WTC11 (cell line): ENCODE data around the gene KIRREL3.

Experiments used
- ATF1 ChIP-seq: sonication (generic); formaldehyde crosslinking; IDR thresholded peaks from 2 replicates; pipeline ENCODE4 v1.8.1; 2023; ENCODE audit warnings: mild to moderate bottlenecking, moderate library complexity, missing genetic modification reagents
- ETV6 ChIP-seq: sonication (generic); formaldehyde crosslinking; IDR thresholded peaks from 2 replicates; pipeline ENCODE4 v1.8.1; 2022; ENCODE audit warnings: mild to moderate bottlenecking, missing genetic modification reagents
- SP1 ChIP-seq: sonication (generic); formaldehyde crosslinking; conservative IDR thresholded peaks from 2 replicates; pipeline ENCODE4 v1.8.1; 2022; ENCODE audit warnings: missing genetic modification reagents
- TF ChIP-seq, protein P1 (sequence below): sonication (generic); formaldehyde crosslinking; IDR thresholded peaks from 2 replicates; pipeline ENCODE4 v1.8.1; 2023; ENCODE audit warnings: mild to moderate bottlenecking, missing genetic modification reagents, moderate library complexity
- TF ChIP-seq, protein P2 (sequence below): sonication (generic); formaldehyde crosslinking; IDR thresholded peaks from 2 replicates; pipeline ENCODE4 v1.8.0; 2022; ENCODE audit warnings: mild to moderate bottlenecking, missing genetic modification reagents
- TF ChIP-seq, protein P3 (sequence below): sonication (generic); formaldehyde crosslinking; IDR thresholded peaks from 2 replicates; pipeline ENCODE4 v1.8.0; 2023; ENCODE audit warnings: mild to moderate bottlenecking, missing genetic modification reagents
- TF ChIP-seq, protein P4 (sequence below): sonication (generic); formaldehyde crosslinking; IDR thresholded peaks from 2 replicates; pipeline ENCODE4 v1.8.0; 2023; ENCODE audit warnings: missing genetic modification reagents
- TF ChIP-seq, protein P5 (sequence below): fragments of 200-600 bp; IDR thresholded peaks from 2 replicates; pipeline ENCODE4 v1.8.0; 2022; ENCODE audit warnings: antibody characterized with exemption
- TF ChIP-seq, protein P6 (sequence below): sonication (generic); formaldehyde crosslinking; IDR thresholded peaks from 2 replicates; pipeline ENCODE4 v1.8.1; 2023; ENCODE audit warnings: mild to moderate bottlenecking, missing genetic modification reagents

DNA sequence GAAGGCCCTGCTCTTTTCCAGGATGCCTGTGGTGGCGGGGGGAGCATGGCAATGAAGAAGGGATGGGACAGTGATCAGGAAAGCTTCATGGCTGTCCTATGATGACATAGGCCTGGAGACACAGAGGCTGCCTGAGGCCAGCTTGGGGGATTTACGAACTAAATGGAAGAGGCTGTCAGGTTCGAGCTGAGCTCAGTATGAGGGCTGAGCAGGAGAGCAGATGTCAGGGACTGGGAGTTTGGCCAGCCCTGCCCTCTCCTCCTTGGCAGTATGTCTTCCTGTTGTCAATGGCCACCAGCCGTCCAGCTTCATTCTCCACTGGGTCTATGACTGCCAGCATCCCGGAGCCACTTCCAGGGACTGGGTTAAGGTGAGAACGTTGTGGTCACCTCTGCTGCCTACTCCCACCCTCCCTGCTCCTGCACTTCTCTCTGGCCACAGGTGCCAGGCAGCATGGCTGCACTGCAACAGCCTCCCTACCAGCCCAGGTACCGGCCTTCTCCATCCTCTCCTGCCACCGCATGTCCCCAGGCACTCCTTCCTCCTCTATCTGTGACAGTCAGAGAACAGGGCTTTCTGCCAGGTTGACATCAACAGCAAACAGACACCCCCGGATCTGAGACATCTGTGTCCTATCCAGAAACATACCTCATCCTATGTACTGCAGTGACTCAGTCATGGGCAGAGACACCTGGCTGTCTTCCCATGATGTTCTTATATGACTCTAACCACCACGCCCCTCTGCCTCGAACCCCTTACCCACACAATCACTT lies 75.1 kb downstream of the KIRREL3 start:
- TF ChIP-seq, protein P1, sequence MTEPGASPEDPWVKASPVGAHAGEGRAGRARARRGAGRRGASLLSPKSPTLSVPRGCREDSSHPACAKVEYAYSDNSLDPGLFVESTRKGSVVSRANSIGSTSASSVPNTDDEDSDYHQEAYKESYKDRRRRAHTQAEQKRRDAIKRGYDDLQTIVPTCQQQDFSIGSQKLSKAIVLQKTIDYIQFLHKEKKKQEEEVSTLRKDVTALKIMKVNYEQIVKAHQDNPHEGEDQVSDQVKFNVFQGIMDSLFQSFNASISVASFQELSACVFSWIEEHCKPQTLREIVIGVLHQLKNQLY: no peak
- no peak for TF ChIP-seq ATF1
- TF ChIP-seq, protein P2, sequence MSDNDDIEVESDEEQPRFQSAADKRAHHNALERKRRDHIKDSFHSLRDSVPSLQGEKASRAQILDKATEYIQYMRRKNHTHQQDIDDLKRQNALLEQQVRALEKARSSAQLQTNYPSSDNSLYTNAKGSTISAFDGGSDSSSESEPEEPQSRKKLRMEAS: no peak
- TF ChIP-seq, protein P3, sequence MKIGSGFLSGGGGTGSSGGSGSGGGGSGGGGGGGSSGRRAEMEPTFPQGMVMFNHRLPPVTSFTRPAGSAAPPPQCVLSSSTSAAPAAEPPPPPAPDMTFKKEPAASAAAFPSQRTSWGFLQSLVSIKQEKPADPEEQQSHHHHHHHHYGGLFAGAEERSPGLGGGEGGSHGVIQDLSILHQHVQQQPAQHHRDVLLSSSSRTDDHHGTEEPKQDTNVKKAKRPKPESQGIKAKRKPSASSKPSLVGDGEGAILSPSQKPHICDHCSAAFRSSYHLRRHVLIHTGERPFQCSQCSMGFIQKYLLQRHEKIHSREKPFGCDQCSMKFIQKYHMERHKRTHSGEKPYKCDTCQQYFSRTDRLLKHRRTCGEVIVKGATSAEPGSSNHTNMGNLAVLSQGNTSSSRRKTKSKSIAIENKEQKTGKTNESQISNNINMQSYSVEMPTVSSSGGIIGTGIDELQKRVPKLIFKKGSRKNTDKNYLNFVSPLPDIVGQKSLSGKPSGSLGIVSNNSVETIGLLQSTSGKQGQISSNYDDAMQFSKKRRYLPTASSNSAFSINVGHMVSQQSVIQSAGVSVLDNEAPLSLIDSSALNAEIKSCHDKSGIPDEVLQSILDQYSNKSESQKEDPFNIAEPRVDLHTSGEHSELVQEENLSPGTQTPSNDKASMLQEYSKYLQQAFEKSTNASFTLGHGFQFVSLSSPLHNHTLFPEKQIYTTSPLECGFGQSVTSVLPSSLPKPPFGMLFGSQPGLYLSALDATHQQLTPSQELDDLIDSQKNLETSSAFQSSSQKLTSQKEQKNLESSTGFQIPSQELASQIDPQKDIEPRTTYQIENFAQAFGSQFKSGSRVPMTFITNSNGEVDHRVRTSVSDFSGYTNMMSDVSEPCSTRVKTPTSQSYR (CRISPR knock-in tag): no peak
- TF ChIP-seq, protein P4, sequence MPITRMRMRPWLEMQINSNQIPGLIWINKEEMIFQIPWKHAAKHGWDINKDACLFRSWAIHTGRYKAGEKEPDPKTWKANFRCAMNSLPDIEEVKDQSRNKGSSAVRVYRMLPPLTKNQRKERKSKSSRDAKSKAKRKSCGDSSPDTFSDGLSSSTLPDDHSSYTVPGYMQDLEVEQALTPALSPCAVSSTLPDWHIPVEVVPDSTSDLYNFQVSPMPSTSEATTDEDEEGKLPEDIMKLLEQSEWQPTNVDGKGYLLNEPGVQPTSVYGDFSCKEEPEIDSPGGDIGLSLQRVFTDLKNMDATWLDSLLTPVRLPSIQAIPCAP (CRISPR knock-in tag): no peak
- no peak for TF ChIP-seq ETV6 (CRISPR knock-in tag)
- TF ChIP-seq SP1 (CRISPR knock-in tag): no peak
- TF ChIP-seq, protein P5, sequence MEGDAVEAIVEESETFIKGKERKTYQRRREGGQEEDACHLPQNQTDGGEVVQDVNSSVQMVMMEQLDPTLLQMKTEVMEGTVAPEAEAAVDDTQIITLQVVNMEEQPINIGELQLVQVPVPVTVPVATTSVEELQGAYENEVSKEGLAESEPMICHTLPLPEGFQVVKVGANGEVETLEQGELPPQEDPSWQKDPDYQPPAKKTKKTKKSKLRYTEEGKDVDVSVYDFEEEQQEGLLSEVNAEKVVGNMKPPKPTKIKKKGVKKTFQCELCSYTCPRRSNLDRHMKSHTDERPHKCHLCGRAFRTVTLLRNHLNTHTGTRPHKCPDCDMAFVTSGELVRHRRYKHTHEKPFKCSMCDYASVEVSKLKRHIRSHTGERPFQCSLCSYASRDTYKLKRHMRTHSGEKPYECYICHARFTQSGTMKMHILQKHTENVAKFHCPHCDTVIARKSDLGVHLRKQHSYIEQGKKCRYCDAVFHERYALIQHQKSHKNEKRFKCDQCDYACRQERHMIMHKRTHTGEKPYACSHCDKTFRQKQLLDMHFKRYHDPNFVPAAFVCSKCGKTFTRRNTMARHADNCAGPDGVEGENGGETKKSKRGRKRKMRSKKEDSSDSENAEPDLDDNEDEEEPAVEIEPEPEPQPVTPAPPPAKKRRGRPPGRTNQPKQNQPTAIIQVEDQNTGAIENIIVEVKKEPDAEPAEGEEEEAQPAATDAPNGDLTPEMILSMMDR: no peak
- TF ChIP-seq, protein P6, sequence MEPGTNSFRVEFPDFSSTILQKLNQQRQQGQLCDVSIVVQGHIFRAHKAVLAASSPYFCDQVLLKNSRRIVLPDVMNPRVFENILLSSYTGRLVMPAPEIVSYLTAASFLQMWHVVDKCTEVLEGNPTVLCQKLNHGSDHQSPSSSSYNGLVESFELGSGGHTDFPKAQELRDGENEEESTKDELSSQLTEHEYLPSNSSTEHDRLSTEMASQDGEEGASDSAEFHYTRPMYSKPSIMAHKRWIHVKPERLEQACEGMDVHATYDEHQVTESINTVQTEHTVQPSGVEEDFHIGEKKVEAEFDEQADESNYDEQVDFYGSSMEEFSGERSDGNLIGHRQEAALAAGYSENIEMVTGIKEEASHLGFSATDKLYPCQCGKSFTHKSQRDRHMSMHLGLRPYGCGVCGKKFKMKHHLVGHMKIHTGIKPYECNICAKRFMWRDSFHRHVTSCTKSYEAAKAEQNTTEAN (CRISPR knock-in tag): no peak
